Stromal cell of bone marrow (primary cell): ENCODE measurements around the gene MAMDC2.
"Not testable (repeated sequence)": the region's sequence is repeated elsewhere in the genome, so short reads cannot be mapped to it uniquely, and the experiment has no call there.

ENCODE experiments used
- DNase-seq: peaks from one replicate; pipeline ENCODE4 v3.0.0-alpha.2; 2012; ENCODE audit warnings: low read depth

Gene MAMDC2

GRCh38 chr9:70036641-70037040 lies 7.0 kb upstream of the MAMDC2 start:
- no peak for DNase-seq

GRCh38 chr9:70038171-70038621 lies 5.5 kb upstream of the MAMDC2 start:
- not testable (repeated sequence) for DNase-seq

GRCh38 chr9:70040376-70040903 lies 3.2 kb upstream of the MAMDC2 start:
- no peak for DNase-seq

- DNase-seq: no peak
These were observed 1.0 kb upstream of the MAMDC2 start for GRCh38 chr9:70042461-70043215.

- no peak for DNase-seq
These were observed 363 bp upstream of the MAMDC2 start for GRCh38 chr9:70043285-70043684.

- DNase-seq: no peak
These were observed 1.1 kb downstream of the MAMDC2 start for GRCh38 chr9:70044490-70045307.

- DNase-seq: no peak
These were observed 1.8 kb downstream of the MAMDC2 start for GRCh38 chr9:70045452-70045851.

- no peak for DNase-seq
These were observed 2.8 kb downstream of the MAMDC2 start for GRCh38 chr9:70046274-70047070.

GRCh38 chr9:70049236-70049635 lies 5.6 kb downstream of the MAMDC2 start:
- peak; percentile 83 for DNase-seq

- peak; percentile 80 for DNase-seq
These were observed 6.1 kb downstream of the MAMDC2 start for GRCh38 chr9:70049672-70050271.

GRCh38 chr9:70052768-70053167 lies 9.1 kb downstream of the MAMDC2 start:
- no peak for DNase-seq

GRCh38 chr9:70053864-70054263 lies 10.2 kb downstream of the MAMDC2 start:
- no peak for DNase-seq

GRCh38 chr9:70054521-70054920 lies 10.9 kb downstream of the MAMDC2 start:
- no peak for DNase-seq

GRCh38 chr9:70055406-70056210 lies 12.0 kb downstream of the MAMDC2 start:
- DNase-seq: no peak

GRCh38 chr9:70056211-70056944 lies 12.7 kb downstream of the MAMDC2 start:
- no peak for DNase-seq

GRCh38 chr9:70058569-70059116 lies 15.0 kb downstream of the MAMDC2 start:
- DNase-seq: no peak

- DNase-seq: no peak
These were observed 16.7 kb downstream of the MAMDC2 start for GRCh38 chr9:70060148-70060882.

- no peak for DNase-seq
These were observed 17.3 kb downstream of the MAMDC2 start for GRCh38 chr9:70060883-70061507.

- DNase-seq: peak; percentile 58
These were observed 18.1 kb downstream of the MAMDC2 start for GRCh38 chr9:70061776-70062175.
